ENCODE results near the gene H2BK1. TPM values are rescaled to one million over a fixed set of nuclear protein-coding genes. Genes with fewer than 3 reads are reported as not detected.

H2BK1 gene
- total and polyA plus RNA-seq, 2 donors = not detected

- Histone ChIP-seq H3K4me3 (ENCODE audit: low read depth, low read length) (no peak overlapping the region), H3K36me3 (ENCODE audit: insufficient read depth) (peaks cover 2% of the 10 kb centered on the region), H3K4me1 (ENCODE audit: insufficient read depth) (no peaks in the 10 kb centered on the region), H3K27ac (ENCODE audit: low read depth) (no peak overlapping the region)
- 85% methylated on average over 5 of the region's 5 CpGs for WGBS
- DNase-seq (ENCODE audit: extremely low spot score) = no peak
Measured at GRCh38 chr7:151212626-151213025, 2.3 kb upstream of the H2BK1 start.

GRCh38 chr7:151211155-151211772, 976 bp upstream of the H2BK1 start:
- WGBS = 80% methylated on average over 3 of the region's 3 CpGs
- H3K4me3 ChIP-seq (ENCODE audit: low read depth, low read length) = no peak overlapping the region
- H3K36me3 ChIP-seq (ENCODE audit: insufficient read depth) = peaks cover 2% of the 10 kb centered on the region
- H3K4me1 ChIP-seq (ENCODE audit: insufficient read depth) = no peaks in the 10 kb centered on the region
- H3K27ac ChIP-seq (ENCODE audit: low read depth) = no peak overlapping the region
- DNase-seq (ENCODE audit: extremely low spot score) = no peak

GRCh38 chr7:151209588-151209987, 700 bp downstream of the H2BK1 start:
- 80% methylated on average over 6 of the region's 6 CpGs for WGBS

DNA sequence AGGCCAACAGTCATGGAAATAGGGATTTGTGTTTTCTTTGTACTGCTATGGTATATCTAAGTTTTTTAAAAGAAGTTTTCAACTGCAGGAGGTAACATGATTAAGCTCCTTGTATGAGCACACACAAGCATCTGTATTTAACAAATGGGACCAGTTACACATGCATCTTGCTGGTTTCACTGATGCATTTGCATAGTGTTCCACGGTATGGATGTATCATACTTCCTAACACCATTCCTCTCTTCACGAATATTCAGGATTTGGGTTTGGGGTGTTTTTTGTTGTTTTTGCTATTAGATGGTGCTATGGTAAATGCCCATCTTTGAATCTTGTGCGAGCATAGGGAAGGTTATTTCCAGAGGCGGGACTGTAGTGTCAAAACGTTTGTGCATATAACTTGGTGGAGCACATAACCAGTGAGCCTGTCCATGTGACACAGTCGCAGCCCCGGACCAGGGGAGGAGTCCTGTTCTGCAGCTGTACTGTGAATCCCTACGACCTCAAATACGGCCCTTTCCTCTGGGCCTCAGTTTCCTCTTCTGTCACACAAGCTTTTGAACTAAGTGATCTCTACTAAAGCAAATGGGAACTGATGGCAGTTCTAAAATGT, 1.9 kb downstream of the H2BK1 start:
- 65% methylated on average over 9 of the region's 9 CpGs for WGBS
- Histone ChIP-seq H3K27ac (ENCODE audit: low read depth) (no peak overlapping the region), H3K4me3 (ENCODE audit: low read depth, low read length) (no peak overlapping the region), H3K4me1 (ENCODE audit: insufficient read depth) (no peaks in the 10 kb centered on the region), H3K36me3 (ENCODE audit: insufficient read depth) (no peaks in the 10 kb centered on the region)
- no peak for DNase-seq (ENCODE audit: extremely low spot score)

More at GRCh38 chr7:151209588-151209987, 700 bp downstream of the H2BK1 start:
- Histone ChIP-seq H3K4me3 (ENCODE audit: low read depth, low read length) (no peak overlapping the region), H3K4me1 (ENCODE audit: insufficient read depth) (no peaks in the 10 kb centered on the region), H3K27ac (ENCODE audit: low read depth) (no peak overlapping the region), H3K36me3 (ENCODE audit: insufficient read depth) (no peaks in the 10 kb centered on the region)
- no peak for DNase-seq (ENCODE audit: extremely low spot score)

GRCh38 chr7:151207804-151208203, 2.5 kb downstream of the H2BK1 start:
- Histone ChIP-seq H3K36me3 (ENCODE audit: insufficient read depth) (no peaks in the 10 kb centered on the region), H3K27ac (ENCODE audit: low read depth) (no peak overlapping the region), H3K4me1 (ENCODE audit: insufficient read depth) (no peaks in the 10 kb centered on the region), H3K4me3 (ENCODE audit: low read depth, low read length) (no peak overlapping the region)
- 67% methylated on average over 12 of the region's 12 CpGs for WGBS
- no peak for DNase-seq (ENCODE audit: extremely low spot score)

DNA sequence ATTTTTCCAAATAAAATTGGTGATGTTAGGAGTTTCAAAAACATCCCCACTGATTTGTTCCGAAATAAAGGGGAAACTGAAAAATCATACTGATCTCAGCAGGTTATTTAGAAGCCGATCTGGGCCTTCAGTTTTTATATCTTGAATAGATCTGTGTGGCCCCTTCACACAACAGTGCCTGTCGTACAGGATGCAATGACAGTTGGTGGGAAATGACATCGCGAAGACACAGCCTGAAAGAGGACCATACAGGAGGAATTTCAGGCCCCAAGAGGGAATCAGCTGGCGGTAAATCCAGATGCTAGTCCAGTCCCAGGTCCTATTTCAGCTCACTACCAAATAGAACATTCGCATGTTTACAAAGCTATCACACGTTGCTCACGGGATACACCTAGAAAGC, 3.0 kb downstream of the H2BK1 start:
- H3K4me3 ChIP-seq (ENCODE audit: low read depth, low read length) = no peak overlapping the region
- no peak overlapping the region for H3K27ac ChIP-seq (ENCODE audit: low read depth)
- DNase-seq (ENCODE audit: extremely low spot score) = no peak
- no peaks in the 10 kb centered on the region for H3K36me3 ChIP-seq (ENCODE audit: insufficient read depth)
- no peaks in the 10 kb centered on the region for H3K4me1 ChIP-seq (ENCODE audit: insufficient read depth)
- WGBS = 61% methylated on average over 9 of the region's 9 CpGs

DNA sequence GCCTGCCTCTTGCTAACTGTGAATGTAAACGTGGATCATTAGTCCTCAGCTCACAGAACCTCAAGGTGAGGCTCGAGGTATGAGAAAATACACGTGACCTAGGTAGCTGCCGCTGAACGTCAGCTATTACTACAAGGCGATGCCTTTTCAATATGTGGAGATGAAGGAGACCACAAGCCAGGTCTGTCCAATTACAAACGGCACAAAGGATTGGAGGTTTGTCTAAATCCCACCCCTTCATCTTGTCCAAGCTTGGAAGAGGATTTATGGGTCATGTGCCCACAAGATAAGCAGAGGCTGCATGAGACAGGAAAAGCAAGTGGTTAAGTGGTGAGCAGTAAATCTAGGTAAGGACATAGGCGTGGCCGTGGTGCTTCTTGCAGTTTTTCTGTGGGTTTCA, 3.4 kb downstream of the H2BK1 start:
- H3K27ac ChIP-seq (ENCODE audit: low read depth) = no peak overlapping the region
- H3K36me3 ChIP-seq (ENCODE audit: insufficient read depth) = no peaks in the 10 kb centered on the region
- no peak overlapping the region for H3K4me3 ChIP-seq (ENCODE audit: low read depth, low read length)
- no peak for DNase-seq (ENCODE audit: extremely low spot score)
- 48% methylated on average over 9 of the region's 9 CpGs for WGBS
- no peaks in the 10 kb centered on the region for H3K4me1 ChIP-seq (ENCODE audit: insufficient read depth)

DNA sequence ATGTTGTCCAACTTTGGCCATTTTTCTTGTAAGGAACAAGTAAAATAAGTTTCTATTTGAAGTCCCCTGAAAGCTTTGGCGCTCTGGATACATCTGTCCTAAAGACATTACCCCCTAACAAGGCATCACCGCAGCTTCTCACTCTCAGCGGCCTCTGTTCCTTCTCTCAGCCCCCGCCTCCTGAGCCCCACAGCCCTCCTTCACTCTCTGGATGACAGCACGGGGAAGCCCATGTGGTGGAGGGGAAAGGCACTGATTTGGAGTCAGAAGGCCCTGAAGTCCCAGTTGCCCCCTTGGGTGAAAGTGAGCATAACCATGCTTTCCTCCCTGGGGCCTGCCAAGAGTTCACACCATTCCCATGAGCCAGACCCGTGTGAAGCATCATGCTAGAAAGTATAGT, 4.6 kb downstream of the H2BK1 start:
- Histone ChIP-seq H3K4me1 (ENCODE audit: insufficient read depth) (no peaks in the 10 kb centered on the region), H3K36me3 (ENCODE audit: insufficient read depth) (no peaks in the 10 kb centered on the region), H3K27ac (ENCODE audit: low read depth) (no peak overlapping the region), H3K4me3 (ENCODE audit: low read depth, low read length) (no peak overlapping the region)
- no peak for DNase-seq (ENCODE audit: extremely low spot score)
- 71% methylated on average over 6 of the region's 6 CpGs for WGBS

- Histone ChIP-seq H3K36me3 (ENCODE audit: insufficient read depth) (no peaks in the 10 kb centered on the region), H3K4me1 (ENCODE audit: insufficient read depth) (no peaks in the 10 kb centered on the region), H3K4me3 (ENCODE audit: low read depth, low read length) (no peak overlapping the region), H3K27ac (ENCODE audit: low read depth) (no peak overlapping the region)
- 70% methylated on average over 48 of the region's 48 CpGs for WGBS
- DNase-seq (ENCODE audit: extremely low spot score) = no peak
Measured at GRCh38 chr7:151204383-151205032, 5.8 kb downstream of the H2BK1 start.

GRCh38 chr7:151202836-151203235, 7.5 kb downstream of the H2BK1 start:
- H3K4me1 ChIP-seq (ENCODE audit: insufficient read depth) = no peaks in the 10 kb centered on the region
- H3K36me3 ChIP-seq (ENCODE audit: insufficient read depth) = no peaks in the 10 kb centered on the region
- DNase-seq (ENCODE audit: extremely low spot score) = no peak
- 94% methylated on average over 9 of the region's 9 CpGs for WGBS
- H3K27ac ChIP-seq (ENCODE audit: low read depth) = no peak overlapping the region
- H3K4me3 ChIP-seq (ENCODE audit: low read depth, low read length) = no peak overlapping the region

GRCh38 chr7:151201751-151202150, 8.5 kb downstream of the H2BK1 start:
- Histone ChIP-seq H3K4me1 (ENCODE audit: insufficient read depth) (no peaks in the 10 kb centered on the region), H3K36me3 (ENCODE audit: insufficient read depth) (no peaks in the 10 kb centered on the region)
- WGBS = 86% methylated on average over 4 of the region's 4 CpGs

GRCh38 chr7:151201344-151201743, 8.9 kb downstream of the H2BK1 start:
- Histone ChIP-seq H3K27ac (ENCODE audit: low read depth) (no peak overlapping the region), H3K36me3 (ENCODE audit: insufficient read depth) (no peaks in the 10 kb centered on the region), H3K4me3 (ENCODE audit: low read depth, low read length) (no peak overlapping the region), H3K4me1 (ENCODE audit: insufficient read depth) (no peaks in the 10 kb centered on the region)
- DNase-seq (ENCODE audit: extremely low spot score) = no peak
- WGBS = 86% methylated on average over 3 of the region's 3 CpGs

More at GRCh38 chr7:151201751-151202150, 8.5 kb downstream of the H2BK1 start:
- no peak for DNase-seq (ENCODE audit: extremely low spot score)
- H3K27ac ChIP-seq (ENCODE audit: low read depth) = no peak overlapping the region
- no peak overlapping the region for H3K4me3 ChIP-seq (ENCODE audit: low read depth, low read length)

DNA sequence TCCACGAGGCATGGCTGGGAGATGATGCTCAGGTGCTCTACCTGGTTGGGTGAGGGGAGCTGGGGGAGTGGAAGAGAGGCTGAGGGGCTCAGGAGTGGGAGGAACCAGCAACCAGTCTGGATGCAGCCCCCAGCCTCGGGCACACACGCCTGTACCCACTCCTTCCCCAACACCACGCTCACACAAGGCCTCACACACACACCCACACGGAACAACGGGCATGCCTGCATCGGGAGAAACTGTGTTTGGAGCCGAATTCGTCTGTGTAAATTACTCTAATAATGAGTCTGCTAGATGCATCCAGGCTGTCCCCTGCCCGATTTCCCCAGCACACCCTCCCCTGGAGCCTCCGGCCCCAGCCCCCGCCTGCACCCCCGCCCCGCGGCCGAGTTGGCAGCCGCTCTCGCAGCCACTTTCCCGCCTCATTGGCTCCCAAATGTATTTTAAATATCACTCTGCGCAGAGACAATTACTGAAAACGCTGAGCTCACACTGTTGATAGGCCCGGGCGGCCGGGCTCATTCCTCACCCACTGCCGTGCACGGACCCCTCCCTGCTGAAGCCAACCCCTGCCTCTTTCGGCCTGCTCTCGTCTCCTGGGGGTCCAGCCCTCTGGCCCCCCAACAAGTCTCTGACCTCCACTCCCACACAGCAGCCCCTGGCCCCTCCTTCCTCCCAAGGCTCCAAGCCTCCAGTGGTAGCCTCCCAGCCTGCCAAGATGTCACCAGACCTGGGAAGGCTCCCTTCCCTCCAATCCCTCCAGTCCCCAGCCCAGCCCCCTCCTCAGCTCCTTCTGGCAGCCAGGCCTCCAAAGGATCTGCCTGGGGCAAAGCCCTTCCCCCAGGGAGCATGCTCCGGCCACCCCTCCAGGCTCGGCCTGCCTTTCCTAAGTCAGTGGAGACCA, 11.1 kb downstream of the H2BK1 start:
- H3K4me3 ChIP-seq (ENCODE audit: low read depth, low read length) = no peak overlapping the region
- no peaks in the 10 kb centered on the region for H3K36me3 ChIP-seq (ENCODE audit: insufficient read depth)
- H3K4me1 ChIP-seq (ENCODE audit: insufficient read depth) = no peaks in the 10 kb centered on the region
- no peak overlapping the region for H3K27ac ChIP-seq (ENCODE audit: low read depth)
- 39% methylated on average over 30 of the region's 30 CpGs for WGBS
- DNase-seq (ENCODE audit: extremely low spot score) = peak; percentile 14
